Right cardiac atrium (tissue), 5 donors: ENCODE results near the gene RGS17. TPM values are rescaled to one million over a fixed set of nuclear protein-coding genes. Genes with fewer than 3 reads are reported as not detected.

ENCODE experiments used
- ATAC-seq, 2 donors: fragments of 200-7000 bp; cut with Tn5 transposase; one replicate each; pipeline versions ENCODE4 v1.8.0 to v1.9.1; 2020; ENCODE audit warnings: moderate library complexity in 2 of 2, mild to moderate bottlenecking in 1 of 2
- DNase-seq, 3 donors: peaks; one replicate each; pipeline ENCODE4 v3.0.0-alpha.2; 2020
- H3K27ac ChIP-seq: one replicate; pipeline ENCODE4 v1.5.1; 2013; ENCODE audit warnings: mild to moderate bottlenecking, low read length, control low read depth, moderate library complexity
- H3K27me3 ChIP-seq: one replicate; pipeline ENCODE4 v1.6.1; 2013; ENCODE audit not compliant: control insufficient read depth, insufficient read depth
- H3K4me1 ChIP-seq: one replicate; pipeline ENCODE4 v1.6.1; 2013; ENCODE audit warnings: low read length; ENCODE audit not compliant: control insufficient read depth, insufficient read depth
- H3K4me3 ChIP-seq: one replicate; pipeline ENCODE4 v1.5.1; 2013; ENCODE audit warnings: low read length, control low read depth
- H3K9me3 ChIP-seq: one replicate; pipeline ENCODE4 v1.6.1; 2013; ENCODE audit warnings: low read length; ENCODE audit not compliant: control insufficient read depth
- WGBS: extraction: QIAGEN DNeasy Blood & Tissue Kit; methylation state at CpG from one replicate; pipeline ENCODE4 v1.1.7; 2013; 5-methylcytosine and 5-hydroxymethylcytosine counted together
- intact Hi-C, 4 donors: fragments of 100-400 bp; cut with DNase I; formaldehyde crosslinking; loops; one replicate each; pipeline versions ENCODE4 v1.11.0 to v1.14.0; 2022 to 2023
- polyA plus RNA-seq: library from polyadenylated mRNA; stranded (reverse); fragments of 200-250 nt; gene quantifications from one replicate; pipeline ENCODE4 v1.2.3, GENCODE V29; 2013
- total RNA-seq, 4 donors: library from RNA; stranded (reverse); fragmentation: NEBNext Ultra II Directional; extraction: Animal tissue kit (Norgen Biotek cat#: 25700); gene quantifications; one replicate each; pipeline ENCODE4 v1.2.1, GENCODE V29; 2021
- donor health status: healthy with polysubstance abuse.
- donor health status: DM: no; HTN: yes; CAD: no.
- donor health status: DM: no; HTN: no; CAD: no.
- donor health status: DM: no; HTN: yes; CAD: no; lungs with severe emphysema.
- donor health status: DM: yes; HTN: yes; CAD: no.

Gene RGS17
- total and polyA plus RNA-seq, 5 donors, result 0.07 to 0.47 (median 0.25) TPM

DNA sequence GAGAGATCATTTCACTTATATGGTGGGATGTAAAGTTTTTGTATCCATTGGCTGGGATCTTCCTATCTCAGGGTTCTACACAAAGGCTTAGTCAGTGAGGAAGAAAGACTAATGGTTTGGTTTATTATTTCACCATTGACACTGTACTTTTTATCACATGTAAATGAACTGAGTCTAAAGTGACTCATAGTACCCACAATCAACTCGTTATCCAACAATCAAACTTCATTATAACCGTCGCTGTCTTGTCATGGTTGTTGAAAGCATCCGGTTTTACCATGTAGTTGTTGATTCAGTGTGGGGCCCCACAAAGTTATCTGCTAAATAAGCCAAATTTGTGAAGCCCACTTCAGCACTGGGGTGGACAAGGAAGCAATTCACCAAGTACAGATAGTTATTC is 72.8 kb downstream of the RGS17 start:
- intact Hi-C loops, result no loop called here
- 71% methylated on average over 4 of the region's 4 CpGs for WGBS

DNA sequence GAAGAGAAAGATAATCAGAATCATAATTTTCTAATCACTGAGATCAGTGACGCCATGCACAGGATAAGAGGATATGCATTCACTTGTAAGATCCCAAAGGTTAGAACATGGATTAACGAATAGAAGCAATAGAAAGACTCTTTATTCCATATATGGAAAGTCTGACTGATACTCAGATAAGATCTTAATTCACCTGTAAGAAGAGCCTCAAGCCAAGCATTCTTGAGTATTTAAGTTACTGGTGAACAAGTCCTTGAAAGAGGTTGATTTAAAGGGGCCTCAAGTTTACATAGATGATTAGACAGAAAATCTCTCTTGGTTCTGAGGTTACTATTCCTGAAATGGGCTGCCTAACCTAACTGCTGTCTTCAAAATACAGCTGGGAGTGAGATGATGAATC is 74.8 kb downstream of the RGS17 start:
- H3K27ac ChIP-seq, result no peak overlapping the region
- DNase-seq (no peak), ATAC-seq (no peak)
- WGBS, result 77% methylated on average over 2 of the region's 2 CpGs
- H3K9me3 ChIP-seq, result no peaks in the 10 kb centered on the region
- H3K4me3 ChIP-seq, result no peak overlapping the region
- H3K4me1 ChIP-seq, result no peaks in the 10 kb centered on the region
- intact Hi-C loops, result no loop called here
- no peaks in the 10 kb centered on the region for H3K27me3 ChIP-seq

More for the DNA sequence above, 72.8 kb downstream of the RGS17 start:
- Histone ChIP-seq H3K4me3 (no peak overlapping the region), H3K27me3 (no peaks in the 10 kb centered on the region), H3K27ac (no peak overlapping the region), H3K4me1 (no peaks in the 10 kb centered on the region), H3K9me3 (no peaks in the 10 kb centered on the region)
- ATAC-seq, result no peak
- DNase-seq, result no peak

DNA sequence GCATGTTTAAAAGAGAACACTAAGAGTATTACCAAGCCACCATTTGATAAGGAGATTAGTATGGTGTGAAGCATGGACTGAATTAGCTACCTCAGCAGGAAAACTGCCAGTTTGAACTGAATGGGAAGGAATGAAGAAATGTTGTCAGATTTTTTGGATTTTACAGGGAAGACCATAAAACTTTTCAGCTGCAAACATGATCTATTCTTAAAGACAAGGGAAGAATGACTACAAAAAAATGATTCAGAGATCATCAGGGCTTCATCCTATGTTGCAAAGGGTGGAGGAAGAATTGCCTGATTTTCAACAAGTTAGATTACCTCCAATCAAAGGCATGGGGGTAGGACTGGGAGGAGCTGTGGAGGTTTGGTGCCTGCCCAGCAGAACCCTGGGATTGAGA is 79.3 kb downstream of the RGS17 start:
- intact Hi-C loops, result no loop called here
- no peak overlapping the region for H3K4me3 ChIP-seq
- no peak overlapping the region for H3K27ac ChIP-seq
- no peaks in the 10 kb centered on the region for H3K4me1 ChIP-seq
- H3K9me3 ChIP-seq, result no peaks in the 10 kb centered on the region
- no peaks in the 10 kb centered on the region for H3K27me3 ChIP-seq
- ATAC-seq (no peak), DNase-seq (no peak)

DNA sequence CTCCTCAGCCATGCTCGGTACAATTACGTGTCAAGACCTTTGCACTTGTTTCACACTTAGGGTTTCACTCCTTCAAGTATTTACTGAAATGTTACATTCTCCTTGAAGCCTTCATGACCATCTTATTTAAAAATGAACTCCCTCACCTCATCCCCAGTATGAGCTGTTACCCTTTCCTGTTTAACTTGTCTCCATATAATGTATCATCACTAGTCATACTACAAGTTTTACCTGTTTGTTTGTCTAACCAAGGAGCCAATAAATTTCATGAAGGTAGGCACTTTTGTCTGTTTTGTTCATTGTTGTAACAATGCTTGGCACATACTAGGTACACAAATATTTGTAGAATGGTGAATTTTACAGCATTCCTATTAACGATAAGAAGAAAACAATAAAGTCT is 82.5 kb downstream of the RGS17 start:
- no peak for DNase-seq
- no peak for ATAC-seq
- 94% methylated on average over 3 of the region's 3 CpGs for WGBS

DNA sequence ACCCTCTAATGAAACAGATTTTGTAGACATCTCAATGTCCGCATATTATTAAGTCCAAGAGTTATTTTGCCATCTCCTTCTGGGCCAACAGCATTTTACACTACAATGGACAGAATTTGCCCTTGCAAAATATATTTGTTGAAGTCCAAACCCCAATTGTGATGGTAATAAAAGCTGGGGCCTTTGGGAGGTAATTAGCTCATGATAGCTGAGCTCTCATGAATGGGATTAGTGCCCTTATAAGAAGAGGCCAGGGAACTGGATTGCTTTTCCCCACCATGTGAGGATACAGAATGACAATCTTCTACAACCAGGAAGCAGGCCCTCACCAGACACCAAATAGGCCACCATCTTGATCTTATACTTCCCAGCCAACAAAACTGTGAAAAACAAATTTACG is 83.7 kb downstream of the RGS17 start:
- H3K4me1 ChIP-seq, result no peaks in the 10 kb centered on the region
- intact Hi-C loops, result no loop called here
- WGBS, result 96% methylated on average over 2 of the region's 2 CpGs

More for the DNA sequence above, 82.5 kb downstream of the RGS17 start:
- no peak overlapping the region for H3K4me3 ChIP-seq
- H3K9me3 ChIP-seq, result no peaks in the 10 kb centered on the region
- H3K4me1 ChIP-seq, result no peaks in the 10 kb centered on the region
- no peak overlapping the region for H3K27ac ChIP-seq
- H3K27me3 ChIP-seq, result no peaks in the 10 kb centered on the region
- intact Hi-C loops, result no loop called here

DNA sequence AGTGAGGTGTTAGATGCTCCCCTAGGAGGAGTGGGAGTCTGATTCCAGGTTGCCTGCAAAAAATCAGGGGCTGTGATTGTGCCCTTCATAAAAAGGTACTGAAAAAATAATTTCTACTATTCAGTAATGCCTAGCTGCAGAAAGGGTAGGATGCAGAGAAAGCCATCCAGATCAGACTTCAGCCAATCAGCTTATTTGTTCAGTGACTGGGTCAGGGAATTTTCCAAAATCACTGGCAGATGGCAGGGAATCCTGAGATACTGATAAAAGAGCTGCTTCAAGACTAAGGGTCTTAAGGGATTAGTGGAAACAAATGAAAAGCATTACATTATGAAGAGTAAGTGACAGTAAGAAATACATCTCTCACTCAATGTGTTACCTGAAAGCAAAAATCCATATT is 85.8 kb downstream of the RGS17 start:
- no peak overlapping the region for H3K4me3 ChIP-seq

More for the DNA sequence above, 83.7 kb downstream of the RGS17 start:
- DNase-seq (no peak), ATAC-seq (no peak)
- no peaks in the 10 kb centered on the region for H3K27me3 ChIP-seq
- no peak overlapping the region for H3K4me3 ChIP-seq
- H3K9me3 ChIP-seq, result no peaks in the 10 kb centered on the region
- no peak overlapping the region for H3K27ac ChIP-seq

DNA sequence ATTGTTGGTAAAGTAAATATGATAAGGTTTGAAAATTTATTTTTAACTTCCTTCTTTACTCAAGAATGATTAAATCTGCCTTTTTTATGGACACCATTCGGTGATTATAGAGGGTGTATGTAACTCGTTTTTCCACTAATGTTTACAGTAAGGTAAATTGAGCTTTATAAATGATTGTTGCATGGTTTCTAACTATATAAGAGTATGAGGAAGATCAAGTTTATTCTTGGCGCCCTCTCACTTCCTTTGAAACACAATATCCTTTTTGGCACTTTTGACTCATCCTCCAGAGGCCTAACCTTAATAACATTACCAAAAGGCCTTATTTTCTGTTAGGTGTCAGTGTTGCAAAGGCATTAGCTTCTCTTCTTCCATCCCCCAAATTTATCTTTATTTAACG is 86.8 kb downstream of the RGS17 start:
- Histone ChIP-seq H3K27ac (no peak overlapping the region), H3K27me3 (no peaks in the 10 kb centered on the region), H3K4me1 (no peaks in the 10 kb centered on the region), H3K4me3 (no peak overlapping the region), H3K9me3 (no peaks in the 10 kb centered on the region)
- 65% methylated on average over 4 of the region's 4 CpGs for WGBS
- ATAC-seq, result no peak
- DNase-seq, result no peak
- intact Hi-C loops, result no loop called here

More for the DNA sequence above, 85.8 kb downstream of the RGS17 start:
- intact Hi-C loops, result no loop called here
- no peaks in the 10 kb centered on the region for H3K4me1 ChIP-seq
- no peaks in the 10 kb centered on the region for H3K9me3 ChIP-seq
- ATAC-seq (no peak), DNase-seq (no peak)
- no peaks in the 10 kb centered on the region for H3K27me3 ChIP-seq
- no peak overlapping the region for H3K27ac ChIP-seq

DNA sequence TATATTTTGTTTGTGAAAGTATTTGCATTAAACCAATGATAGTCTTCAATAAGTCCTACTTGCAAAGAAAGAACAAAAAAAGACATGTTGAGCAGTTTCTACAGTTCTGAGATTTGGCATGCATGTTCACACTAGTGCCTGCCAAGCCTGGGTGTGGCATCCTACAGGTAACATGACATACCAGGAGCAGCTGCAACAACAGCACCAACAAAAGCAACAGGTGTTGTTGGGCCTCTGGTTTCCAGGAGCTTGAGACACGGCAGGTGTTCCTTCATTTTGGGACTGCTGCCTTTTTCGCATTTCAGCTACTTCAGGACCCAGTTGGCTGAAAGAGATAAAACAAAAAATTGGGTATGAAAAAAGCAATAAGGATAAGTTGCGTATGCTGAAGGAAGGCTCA is 87.4 kb downstream of the RGS17 start:
- Histone ChIP-seq H3K4me3 (no peak overlapping the region), H3K27me3 (no peaks in the 10 kb centered on the region), H3K4me1 (no peaks in the 10 kb centered on the region), H3K27ac (no peak overlapping the region), H3K9me3 (no peaks in the 10 kb centered on the region)
- ATAC-seq, result no peak
- WGBS, result 97% methylated on average over 3 of the region's 3 CpGs
- intact Hi-C loops, result no loop called here
- DNase-seq, result no peak

DNA sequence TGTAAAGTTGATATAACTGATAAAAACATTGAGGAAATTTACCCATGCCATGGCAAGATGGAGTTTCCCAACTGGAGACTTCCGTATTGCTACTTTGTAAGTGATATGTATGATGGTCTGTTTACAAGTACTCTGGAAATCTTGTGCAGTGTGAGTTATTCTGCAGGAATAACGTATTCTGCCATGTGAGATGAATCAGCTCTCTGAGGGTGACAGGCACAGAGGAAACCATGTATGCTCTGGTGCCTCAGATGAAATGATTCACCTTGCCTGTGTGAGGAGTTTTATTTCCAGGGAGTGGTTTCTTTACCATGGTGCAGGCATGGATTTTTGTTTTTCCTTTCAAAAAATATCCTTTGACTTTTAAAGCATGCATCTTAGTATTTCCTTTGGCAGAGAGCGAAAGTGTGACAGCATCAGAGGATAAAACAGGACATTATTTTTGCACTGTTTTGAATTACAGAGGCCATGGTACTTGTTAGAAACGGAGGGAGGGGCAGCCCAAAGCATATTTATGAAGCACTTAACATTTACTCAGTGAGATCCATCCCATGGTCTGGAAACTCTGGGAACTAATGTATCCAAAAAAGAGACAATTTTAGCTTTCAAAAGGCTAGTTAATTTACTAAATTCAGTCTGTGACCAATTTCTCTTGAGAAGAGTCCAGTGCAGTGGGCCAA is 92.6 kb downstream of the RGS17 start:
- 68% methylated on average over 4 of the region's 4 CpGs for WGBS
- intact Hi-C loops, result loop anchor here in 2 of 4 donors (10.0 kb wide), 2 partner anchors 476 to 906 kb away; no protein-coding TSS in a partner anchor

DNA sequence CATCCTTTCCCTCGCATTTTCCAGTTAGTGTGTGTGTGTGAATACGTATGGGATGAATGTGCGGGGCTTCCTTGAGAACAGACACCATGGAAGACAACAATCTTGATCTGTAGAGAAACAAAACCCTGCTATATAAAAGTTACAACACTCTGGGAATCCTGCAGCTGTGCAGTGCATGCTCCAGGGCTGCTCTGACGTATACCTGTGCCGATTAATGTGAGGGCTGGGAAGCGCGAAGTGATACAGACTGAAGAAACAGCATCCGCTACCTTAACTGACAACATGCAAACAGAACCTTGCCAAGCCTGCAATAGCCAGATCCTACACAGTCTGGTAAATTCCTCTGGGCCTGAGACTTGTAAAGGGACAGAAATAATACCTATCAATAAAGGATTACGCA is 96.9 kb downstream of the RGS17 start:
- Histone ChIP-seq H3K4me3 (no peak overlapping the region), H3K4me1 (no peaks in the 10 kb centered on the region), H3K27ac (no peak overlapping the region), H3K27me3 (no peaks in the 10 kb centered on the region), H3K9me3 (no peaks in the 10 kb centered on the region)
- intact Hi-C loops, result loop anchor here in 2 of 4 donors (10.0 kb wide), 2 partner anchors 481 to 911 kb away; no protein-coding TSS in a partner anchor
- ATAC-seq (no peak), DNase-seq (no peak)
- 96% methylated on average over 9 of the region's 9 CpGs for WGBS

More for the DNA sequence above, 92.6 kb downstream of the RGS17 start:
- no peaks in the 10 kb centered on the region for H3K9me3 ChIP-seq
- H3K27ac ChIP-seq, result no peak overlapping the region
- ATAC-seq (no peak), DNase-seq (no peak)
- H3K4me3 ChIP-seq, result no peak overlapping the region
- no peaks in the 10 kb centered on the region for H3K27me3 ChIP-seq
- H3K4me1 ChIP-seq, result no peaks in the 10 kb centered on the region

DNA sequence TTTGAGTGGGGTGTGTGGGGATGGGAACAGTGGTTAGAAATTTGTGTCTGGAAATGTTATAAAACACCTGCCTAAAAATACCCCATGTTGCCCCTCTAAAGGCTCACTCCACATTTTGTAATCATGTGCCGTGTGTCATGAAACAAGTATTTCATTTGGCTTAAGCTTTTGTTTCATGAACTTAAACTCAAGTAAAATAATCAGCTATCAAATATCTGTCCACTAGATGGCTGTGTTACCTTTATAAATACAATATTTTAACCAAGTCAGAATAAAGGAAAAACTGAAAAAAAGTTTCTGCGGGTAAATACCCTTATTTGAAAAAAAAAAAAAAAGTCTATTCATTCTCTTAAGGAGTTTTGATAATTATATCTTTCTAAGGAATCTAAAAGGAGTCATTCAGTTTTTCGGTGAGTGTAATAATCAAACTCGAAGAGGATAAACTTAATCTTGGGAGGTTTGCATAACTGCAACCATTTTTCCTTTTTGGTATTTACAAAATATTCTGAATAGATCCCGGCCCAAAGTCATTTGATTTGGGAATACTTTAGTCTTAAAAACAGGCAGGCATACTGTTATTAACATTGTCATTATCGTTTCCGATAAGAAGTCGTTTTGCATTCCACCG is 98.7 kb downstream of the RGS17 start:
- DNase-seq (no peak), ATAC-seq (no peak)
- Histone ChIP-seq H3K27me3 (no peaks in the 10 kb centered on the region), H3K4me3 (no peak overlapping the region), H3K9me3 (no peaks in the 10 kb centered on the region), H3K4me1 (no peaks in the 10 kb centered on the region), H3K27ac (no peak overlapping the region)
- intact Hi-C loops, result loop anchor here in 2 of 4 donors (10.0 kb wide), 2 partner anchors 482 to 912 kb away; no protein-coding TSS in a partner anchor
- 53% methylated on average over 9 of the region's 9 CpGs for WGBS
